RKO (cell line): ENCODE measurements around the gene ADAMTS17.

ENCODE experiments used
- DNase-seq: peaks from one replicate; pipeline ENCODE4 v3.0.0-alpha.2; 2016; ENCODE audit warnings: low spot score

Gene ADAMTS17

DNA sequence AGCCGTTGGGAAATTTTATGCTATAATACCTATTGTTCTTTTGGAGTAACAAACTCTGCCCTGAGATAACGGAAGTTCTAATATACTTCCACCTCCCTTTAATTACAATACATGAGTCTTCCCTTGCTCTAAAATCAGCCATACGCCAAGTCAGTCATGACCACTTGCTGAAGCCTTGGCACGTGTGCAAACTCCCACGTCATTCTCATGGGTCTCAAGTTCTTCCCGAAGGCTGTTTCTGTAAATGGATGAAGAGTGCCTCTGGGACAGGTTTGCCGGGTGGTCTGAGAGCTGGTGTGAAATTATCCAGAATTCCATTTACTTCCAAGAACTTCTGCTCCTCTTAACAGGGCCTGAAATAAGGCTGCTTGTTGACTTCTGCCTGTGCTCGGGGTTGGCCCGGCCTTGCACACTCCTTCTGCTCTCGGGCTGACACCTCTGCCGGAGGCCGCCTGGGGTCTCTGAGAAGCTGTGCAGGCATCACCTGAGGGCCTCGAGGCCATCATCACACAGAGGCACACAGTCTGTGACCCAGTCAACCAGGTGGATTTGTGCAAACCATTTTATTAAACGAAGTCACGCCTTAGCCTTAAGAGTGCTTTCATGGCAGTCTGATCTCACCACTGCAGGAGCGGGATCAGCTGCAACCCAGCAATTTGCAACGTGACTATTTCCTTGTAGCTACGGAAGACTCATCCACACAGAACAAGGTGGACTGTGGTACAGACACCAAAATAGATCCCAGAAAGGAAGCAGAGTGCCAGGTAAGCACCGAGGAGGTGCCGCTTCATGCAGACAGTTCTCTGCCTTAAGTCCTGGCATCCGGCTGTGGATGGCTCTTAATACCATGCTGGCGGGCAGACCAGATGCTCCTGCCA, 120.1 kb downstream of the ADAMTS17 start:
- DNase-seq, result no peak

DNA sequence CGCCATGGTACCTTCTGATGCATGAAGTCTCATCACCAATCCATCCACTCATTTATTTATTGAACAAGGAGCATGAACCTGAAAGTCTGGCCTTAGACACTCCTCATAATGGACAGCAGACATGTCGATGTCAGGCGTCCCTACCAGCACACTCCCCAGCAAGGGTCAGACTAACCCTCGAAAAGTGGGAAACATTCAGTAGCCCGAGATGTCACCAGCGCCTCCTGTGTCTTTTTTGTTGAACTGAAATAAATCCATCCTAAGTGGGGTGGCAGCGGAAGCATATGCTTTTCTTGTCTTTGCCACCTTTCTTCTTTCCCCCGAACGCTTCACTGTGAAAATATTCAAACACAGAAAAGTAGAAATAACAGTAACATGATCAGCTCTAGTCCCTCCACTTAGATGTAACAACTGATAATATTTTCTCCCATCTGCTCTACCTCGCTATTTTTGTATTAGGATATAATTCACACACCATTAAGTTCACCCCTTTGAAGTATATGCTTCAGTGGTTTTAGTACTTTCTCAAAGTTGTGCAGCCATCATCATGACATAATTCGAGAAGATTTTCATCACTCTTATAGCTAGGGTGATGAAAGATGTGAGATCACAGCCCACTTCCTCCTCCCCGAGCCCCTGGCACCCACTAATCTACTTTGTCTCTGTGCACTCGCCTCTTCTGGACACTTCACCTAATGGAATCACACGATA, 121.6 kb downstream of the ADAMTS17 start:
- DNase-seq, result no peak

DNA sequence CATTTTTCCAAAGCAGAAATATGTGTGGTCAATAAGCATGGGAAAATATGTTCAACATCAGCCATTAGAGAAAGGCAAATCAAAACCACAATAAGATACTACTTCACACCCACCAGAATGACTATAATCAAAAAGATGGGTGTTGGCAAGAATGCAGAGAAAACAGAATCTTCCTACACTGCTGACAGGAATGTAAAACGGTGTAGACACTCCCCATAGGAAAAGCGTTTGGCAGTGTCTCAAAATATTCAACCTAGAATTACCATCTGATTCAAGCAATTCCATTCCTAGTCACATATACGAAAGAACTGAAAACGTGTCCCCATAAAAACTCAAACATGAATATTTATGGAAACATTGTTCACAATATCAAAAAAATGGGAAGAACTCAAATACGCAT, 123.3 kb downstream of the ADAMTS17 start:
- no peak for DNase-seq

DNA sequence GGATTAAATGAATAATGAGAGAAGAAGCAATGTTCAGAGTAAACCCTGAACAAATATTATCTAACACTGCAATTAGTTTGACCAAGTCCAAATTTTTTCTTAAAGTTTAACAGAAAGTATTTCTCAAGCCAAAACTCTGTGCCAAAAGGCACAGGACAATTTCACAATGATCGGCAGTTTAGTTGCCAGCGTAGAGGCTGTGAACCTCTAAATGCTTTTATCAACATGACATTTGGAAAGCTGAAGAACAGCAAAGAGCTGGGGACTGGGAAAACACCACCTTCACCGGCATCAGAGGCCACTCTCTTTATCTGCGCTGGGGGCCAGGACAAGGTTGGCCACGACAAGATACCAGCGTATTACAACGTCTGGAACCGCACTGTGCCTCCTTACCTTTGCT, 125.6 kb downstream of the ADAMTS17 start:
- no peak for DNase-seq

DNA sequence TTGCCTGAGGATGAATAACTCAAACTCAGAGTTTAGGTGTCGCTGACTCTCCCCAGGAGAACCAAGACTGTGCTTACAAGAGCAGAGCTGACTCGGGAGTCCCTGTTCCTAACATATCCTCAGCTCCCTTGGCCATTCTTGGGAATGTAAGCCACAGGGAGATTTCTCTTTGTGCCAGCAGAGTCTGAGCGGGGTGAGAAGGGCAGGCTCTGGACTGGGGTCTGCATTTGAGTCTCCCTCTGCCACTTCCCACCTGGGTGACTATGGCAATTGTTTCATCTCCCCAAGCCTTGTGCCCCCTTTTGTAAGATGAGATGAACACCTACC, 126.0 kb downstream of the ADAMTS17 start:
- no peak for DNase-seq

DNA sequence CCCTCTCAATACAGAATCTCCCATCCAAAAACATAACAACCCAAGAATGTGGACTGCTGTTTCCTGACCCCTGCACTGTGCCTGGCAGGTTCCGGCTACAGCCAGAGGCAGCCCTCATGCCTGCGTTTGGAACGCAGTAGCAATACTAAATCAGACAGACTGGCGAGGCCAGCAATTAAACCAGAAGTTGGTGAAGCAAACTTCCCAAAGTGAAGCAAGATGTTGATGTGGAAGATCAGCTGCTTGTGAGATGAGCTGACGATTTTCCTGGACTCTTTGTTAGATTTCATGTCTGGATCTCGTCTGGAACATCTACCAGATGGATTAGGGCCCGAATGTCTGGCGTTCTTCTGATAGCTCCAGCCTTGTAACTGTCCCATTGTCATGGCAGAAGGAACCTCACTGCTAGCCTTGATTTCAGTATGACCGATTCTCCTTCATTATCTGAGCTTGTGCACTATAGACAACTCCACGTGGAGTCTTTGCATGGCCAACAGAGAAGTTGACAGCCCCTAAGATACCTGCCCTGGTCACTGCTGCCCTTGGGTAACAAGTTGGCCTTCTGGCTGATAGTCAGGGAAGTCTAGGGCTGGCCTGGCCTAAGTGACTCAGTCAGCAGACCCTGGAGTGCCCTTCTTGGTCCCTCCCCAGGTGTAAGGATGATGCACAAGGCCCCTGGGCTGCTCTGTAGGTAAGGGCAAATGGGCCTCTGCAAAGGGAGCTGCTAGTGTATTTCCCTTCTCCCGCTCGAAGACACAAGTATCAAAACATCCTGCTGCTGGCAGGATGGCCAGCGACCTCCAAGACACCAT, 126.5 kb downstream of the ADAMTS17 start:
- no peak for DNase-seq

DNA sequence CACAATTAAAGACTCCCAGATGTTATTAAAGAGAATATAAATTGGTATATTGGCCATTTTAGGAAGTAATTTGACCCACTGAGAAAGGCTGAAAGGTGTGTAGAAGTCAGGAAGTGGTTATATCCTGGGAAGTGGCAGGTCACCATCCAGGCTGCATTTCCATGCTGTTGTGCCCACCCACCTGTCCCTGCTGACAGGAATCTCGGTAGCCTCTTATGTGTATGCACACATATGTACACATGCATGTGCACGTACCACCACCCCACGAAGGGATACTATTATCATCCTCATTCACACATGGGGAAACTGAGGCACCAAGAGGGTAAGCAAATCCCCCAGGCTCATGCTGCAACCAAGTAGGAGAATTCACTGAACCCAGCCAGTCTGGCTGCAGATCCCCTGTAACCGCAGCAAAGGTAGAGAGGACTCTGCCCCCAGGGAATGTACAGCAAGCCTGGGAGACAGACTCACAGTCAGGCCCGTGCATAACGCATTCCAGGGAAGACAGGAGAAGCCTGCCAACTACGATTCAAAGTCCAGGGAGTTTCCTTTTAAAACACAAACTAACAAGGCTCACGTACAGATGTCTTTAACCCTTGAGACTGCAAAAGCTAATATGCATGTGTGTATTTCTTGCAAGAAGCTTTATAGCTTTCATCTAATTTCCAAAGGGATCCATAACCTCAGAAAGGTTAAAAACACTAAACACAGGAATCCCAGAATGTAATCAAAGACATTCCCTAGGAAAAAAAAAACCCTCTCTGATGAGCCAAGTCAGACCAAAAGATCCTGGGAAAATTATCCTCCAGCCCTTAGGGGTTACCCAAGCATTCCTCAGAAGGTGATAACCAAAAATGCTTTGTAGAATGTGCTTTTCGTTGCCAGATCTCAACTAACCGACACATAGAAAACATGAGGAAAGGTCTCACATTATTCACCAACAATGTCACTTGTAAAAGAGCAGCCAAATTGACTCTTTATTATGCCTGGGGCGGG, 129.6 kb downstream of the ADAMTS17 start:
- no peak for DNase-seq

DNA sequence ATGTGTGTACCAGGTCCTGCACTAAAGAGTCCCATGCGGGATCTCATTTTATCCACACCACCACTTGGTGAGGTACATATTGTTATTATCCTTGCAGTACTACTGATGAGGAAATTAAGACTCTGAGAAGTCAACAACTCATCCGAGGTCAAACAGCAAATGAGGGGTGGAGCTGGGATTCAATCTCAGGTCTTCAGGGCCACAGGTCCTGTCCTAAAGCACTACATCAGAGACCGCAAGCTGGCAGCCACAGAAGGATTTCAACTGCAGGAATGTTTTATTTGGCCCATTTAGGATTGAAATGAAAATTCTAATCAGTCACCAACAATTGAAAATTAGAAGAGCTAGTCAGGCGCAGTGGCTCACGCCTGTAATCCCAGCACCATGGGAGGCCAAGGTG, 131.4 kb downstream of the ADAMTS17 start:
- DNase-seq, result no peak

DNA sequence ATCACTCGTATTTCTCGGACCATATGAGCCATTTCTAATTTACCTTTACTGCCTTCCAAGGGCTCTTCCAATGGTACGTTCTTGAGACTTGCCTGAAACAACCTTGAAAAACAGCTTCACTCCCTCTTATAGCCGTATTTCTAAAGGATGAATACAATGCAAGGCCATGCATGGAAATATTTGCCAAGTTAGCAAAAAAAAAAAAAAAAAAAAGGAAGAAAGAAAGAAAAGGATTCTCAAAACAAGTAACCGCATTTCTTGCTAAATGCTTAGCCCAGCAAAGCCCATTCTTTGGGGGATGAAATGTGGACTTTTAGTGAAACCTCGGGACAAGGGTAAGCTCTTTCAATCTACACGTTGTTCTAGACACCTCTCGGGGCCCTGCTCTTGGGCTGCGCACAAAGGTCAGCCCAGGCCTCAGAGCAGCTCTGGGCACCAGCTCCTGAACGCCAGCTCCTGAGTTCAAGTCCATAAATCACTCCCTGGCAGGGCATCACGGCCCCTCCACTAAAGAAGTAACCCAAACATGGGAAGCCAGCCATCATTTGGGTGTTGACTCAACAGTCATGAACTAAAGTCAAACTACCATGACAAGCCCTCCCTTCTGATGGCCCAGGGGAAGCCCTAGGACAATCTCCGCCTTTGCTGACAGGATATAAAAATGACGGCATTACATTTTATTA, 132.7 kb downstream of the ADAMTS17 start:
- DNase-seq, result no peak

DNA sequence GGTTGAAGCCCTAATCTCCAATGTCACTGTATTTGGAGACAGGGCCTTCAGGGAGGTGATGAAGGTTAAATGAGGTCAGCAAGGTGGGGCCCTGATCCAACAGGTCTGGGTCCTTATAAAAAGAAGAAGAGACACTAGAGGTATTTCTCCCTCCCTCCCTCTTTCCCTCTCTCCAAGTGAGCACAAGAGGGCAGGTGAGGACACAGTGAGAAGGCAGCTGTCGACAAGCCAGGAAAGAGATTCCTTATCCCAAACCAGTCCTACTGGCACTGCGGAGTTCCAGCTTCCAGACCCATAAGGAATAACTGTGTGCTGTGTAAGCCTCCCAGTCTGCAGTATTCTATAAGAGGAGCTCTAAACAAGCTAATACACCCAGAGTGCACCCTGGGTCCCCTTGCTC, 134.7 kb downstream of the ADAMTS17 start:
- no peak for DNase-seq

DNA sequence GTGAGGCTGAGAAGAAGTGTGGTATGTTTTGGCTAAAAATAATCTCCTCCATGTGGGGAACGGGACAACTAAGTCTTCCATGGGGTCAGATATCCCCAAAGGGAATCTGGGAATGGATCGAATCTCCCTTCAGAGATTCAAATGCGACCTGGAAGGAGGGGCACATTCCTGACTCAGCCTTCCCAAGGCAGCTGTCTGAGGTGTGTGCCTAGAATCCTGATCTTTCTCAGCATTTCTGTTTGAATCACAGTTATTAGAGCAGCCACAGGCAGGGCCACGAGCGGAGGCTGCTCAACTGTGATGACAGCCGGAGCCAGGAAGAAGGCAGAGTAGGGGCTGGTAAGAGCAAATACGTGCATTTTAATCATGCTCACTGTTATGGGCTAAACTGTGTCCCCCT, 135.1 kb downstream of the ADAMTS17 start:
- DNase-seq, result no peak

DNA sequence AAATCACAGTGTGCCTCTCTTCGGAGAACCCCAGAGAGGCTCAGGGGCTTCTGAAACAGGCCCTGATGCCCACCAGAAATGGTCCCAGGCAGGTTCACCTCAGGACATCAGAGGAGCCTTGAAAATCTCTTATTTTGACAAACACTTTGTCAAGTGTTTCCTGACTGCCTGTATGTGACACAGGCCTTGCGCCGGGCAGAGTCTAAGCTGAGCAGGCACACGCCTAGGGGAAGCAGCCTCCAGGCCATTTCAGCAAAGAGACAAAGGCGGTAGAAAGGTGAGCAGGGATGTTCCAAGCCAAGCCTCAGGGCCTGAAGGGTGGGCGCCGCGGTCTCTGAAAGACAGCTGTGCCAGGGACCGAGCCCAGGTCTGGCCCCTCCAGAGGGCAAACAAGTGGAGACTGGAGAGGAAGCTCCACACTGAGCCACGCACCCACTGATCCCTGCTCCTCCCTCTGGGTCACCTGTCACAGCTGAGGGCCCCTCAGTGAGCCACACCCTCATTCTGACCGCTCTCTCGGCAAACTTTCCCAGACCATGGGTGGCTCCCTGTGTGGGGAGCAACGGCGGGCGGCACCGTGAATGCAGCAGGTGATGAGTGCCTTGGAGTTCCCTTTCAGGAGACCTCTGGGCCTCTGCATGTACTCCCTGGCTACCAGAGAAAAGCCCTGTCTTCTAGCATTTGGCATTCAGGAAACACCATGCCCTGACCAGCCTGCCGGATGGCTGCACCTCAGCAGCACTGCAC, 136.1 kb downstream of the ADAMTS17 start:
- no peak for DNase-seq

DNA sequence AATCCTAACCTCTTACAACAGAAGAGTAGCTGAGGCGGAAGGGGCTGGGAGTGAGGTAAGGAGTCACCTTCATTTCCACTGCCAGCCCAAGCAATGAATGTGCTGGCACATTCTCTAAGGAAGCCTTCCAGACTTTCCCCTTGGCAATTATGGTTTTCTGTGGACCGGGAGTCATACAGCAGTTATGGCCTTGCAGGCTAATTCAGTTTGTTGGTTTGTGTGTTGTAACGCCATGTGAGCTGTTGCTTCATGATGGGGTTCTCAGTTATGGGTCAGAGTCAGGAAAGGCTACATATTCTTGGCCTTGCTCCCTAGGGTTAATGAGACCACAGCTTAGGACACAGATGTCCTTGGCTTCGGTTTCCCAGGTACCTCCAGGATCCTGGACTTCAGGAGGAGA, 137.0 kb downstream of the ADAMTS17 start:
- no peak for DNase-seq

DNA sequence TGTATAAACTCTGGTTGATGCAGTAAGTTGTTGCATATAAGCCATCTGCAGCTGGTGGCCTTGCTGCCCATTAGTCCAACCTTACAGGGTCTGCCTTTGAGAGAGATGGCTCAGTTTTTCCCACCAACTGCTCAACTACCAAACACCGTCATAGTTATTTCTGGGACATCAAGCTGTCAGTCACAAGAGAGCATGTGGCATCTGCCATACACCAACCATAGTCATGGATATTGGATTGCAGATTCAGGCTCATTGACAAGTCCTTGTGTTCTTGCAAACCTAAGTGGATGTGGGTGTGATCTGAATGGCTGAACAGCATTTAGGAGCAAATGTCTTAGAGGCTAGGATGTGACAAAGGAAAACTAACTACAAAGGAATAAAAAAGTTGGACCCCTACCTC, 137.6 kb downstream of the ADAMTS17 start:
- DNase-seq, result no peak

DNA sequence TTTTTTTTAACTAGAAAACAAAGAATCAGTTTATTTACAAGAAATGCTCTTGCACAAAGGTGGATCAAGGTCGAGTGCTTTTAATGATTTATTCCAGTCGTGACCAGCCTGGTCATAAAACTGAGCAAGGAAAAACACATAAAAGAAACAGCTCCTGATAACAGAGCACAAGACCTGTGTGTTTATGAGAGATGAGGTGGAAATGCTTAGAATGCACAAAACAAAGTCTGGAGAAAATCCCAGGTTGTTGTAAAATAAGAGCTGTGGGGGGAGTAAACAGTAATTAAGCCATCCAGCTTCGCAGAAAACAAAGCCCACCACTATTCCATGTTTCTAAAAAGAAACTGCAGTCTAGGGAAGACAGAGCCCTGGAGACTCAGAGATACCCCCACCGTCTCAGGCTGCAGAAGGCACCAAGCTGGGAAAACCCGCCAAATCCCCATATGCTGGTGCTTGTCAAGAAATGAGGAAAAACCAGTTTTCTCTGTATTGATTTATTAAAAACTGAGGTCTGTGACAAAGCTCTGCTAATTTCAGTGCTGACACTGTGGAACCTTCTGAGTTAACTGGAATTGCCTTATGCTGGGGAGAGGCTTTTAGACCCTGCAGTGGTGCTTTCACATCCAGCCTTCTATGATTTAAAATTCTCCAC, 139.3 kb downstream of the ADAMTS17 start:
- DNase-seq, result no peak

DNA sequence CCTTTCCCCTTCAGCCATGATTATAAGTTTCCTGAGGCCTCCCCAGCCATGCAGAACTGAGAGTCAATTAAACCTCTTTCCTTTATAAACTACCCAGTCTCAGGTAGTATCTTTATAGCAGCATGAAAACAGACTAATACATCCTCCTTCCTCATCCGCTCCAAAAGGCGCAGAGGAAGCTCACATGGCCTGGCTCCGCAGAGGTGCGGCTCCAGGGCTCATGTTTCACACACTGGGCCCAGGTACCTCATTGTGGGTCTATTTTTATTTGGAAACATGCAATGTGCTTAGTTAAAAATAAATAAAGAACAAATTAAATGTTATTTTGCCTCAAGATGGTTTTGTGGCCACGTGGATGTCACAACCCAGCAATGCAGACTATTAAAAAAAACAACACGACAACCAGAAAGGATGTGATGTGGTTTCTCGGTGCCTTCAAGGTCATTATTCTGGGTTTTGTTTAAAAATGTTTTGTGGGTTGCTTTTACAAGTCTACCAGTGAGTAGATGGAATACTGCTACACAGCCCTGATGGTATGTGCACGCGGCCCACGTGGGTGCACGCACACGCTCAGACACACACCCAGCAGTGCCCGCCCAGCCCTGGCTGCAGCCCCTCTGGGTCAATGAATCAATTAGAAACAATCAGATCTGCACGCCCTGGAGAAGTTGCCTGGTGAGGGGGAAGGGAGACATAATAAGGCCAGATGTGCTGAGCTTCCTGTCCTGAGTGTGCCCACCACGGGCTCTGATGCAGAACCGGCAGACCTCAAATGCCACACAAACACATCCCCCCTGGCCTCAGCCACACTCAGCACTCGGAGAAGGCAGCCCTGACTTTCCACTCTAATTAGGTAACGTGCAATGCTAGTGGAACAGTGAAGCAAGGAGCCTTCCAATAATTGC, 140.1 kb downstream of the ADAMTS17 start:
- no peak for DNase-seq

DNA sequence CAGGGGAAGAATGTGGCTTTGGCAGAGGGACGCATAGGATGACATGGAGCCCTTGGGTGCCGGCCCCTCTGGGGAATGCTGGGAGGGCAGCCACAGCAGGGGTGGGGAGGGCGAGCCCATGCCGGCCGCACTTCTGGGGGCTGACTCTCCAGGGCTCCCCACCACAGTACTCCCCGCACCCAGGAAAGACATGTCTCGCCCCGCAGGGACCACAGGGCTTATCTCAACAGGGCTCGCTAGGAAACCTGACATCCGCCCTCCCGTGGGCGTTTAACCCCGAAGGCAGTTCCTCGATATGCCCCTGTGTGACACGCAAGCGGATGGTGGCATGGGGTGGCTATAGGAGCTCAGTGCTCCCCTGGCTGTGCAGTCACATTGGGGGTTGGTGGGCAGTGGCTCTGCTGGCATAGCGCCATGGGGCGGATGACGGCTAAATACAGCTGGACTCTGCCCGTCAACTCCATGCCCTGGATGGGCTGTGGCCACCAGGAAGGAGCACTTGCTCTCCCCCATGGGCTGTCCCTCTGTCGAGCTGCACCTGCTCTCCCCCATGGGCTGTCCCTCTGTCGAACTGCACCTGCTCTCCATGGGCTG, 141.4 kb downstream of the ADAMTS17 start:
- no peak for DNase-seq

DNA sequence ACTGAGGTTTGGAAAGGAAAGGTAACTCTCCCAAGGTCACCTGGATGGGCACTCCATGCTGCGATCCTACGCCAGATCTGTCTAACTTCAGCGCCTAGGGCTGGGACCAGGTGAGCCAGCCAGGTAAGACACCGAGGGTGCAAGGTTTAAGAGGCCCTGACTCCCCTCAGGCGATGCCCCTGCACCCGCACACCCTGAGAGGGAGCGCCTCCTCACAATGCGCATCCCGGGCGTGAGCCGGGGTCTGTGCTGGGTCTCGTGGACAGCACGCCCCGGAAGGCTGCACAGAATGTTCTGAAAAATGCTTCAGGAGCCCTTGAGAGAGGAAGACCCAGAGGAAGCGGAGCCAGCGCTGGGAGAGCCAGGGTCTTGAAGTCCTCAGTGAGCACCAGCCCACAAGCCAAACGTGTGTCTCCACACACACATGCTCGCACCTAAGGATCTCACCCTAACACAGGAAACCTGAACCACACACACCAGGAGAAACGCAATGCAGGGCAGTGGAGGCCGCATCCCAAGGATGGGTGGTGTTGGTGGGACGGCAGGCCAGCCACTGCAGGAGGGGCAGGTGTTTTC, 142.0 kb downstream of the ADAMTS17 start:
- DNase-seq, result no peak
